Transverse colon (tissue), 4 donors: ENCODE measurements around the gene CCDC34. TPM values are rescaled to one million over a fixed set of nuclear protein-coding genes. Genes with fewer than 3 reads are reported as not detected.

Experiments used
- DNase-seq: peaks from one replicate; pipeline ENCODE4 v3.0.0-alpha.2; 2019
- H3K27ac ChIP-seq, 4 donors: fragments of 200-600 bp; sonication (generic); 2 replicates each; pipeline ENCODE4 v1.5.1; 2016 to 2018; ENCODE audit warnings: inconsistent platforms in 4 of 4
- H3K27me3 ChIP-seq: fragments of 200-600 bp; sonication (generic); 2 replicates; pipeline ENCODE4 v1.5.1; 2017; ENCODE audit warnings: inconsistent platforms
- H3K36me3 ChIP-seq, 4 donors: fragments of 200-600 bp; sonication (generic); 2 replicates each; pipeline ENCODE4 v1.5.1; 2017 to 2019; ENCODE audit warnings: inconsistent platforms in 4 of 4
- H3K4me1 ChIP-seq, 4 donors: fragments of 200-600 bp; sonication (generic); 2 replicates each; pipeline ENCODE4 v1.5.1; 2017 to 2020; ENCODE audit warnings: inconsistent platforms in 4 of 4
- H3K4me3 ChIP-seq, 4 donors: fragments of 200-600 bp; sonication (generic); 1 replicate in 1 of 4; 2 replicates in 3 of 4; pipeline versions ENCODE4 v1.5.1 to v1.6.1; 2017 to 2019; ENCODE audit warnings: inconsistent platforms in 4 of 4
- H3K9me3 ChIP-seq, 2 donors: fragments of 200-600 bp; sonication (generic); 2 replicates each; pipeline ENCODE4 v1.5.1; 2017 to 2019; ENCODE audit warnings: inconsistent platforms in 2 of 2
- CTCF ChIP-seq, 5 experiments: fragments of 200-600 bp in 3 of 5; fragments of 450-650 bp in 2 of 5; sonication (generic) in 3 of 5; IDR thresholded peaks; 1 replicate in 2 of 5; 2 replicates in 3 of 5; pipeline ENCODE4 v1.5.1; 2016 to 2017; ENCODE audit warnings: antibody characterized with exemption in 5 of 5, inconsistent platforms in 3 of 5, mild to moderate bottlenecking in 2 of 5, moderate library complexity in 1 of 5
- EP300 ChIP-seq: sonication (generic); formaldehyde crosslinking; IDR thresholded peaks from one replicate; pipeline ENCODE4 v1.6.1; 2017; ENCODE audit warnings: antibody characterized with exemption, low read depth
- POLR2A ChIP-seq: fragments of 450-650 bp; IDR thresholded peaks from one replicate; pipeline ENCODE4 v1.6.1; 2016; ENCODE audit warnings: antibody characterized with exemption, mild to moderate bottlenecking, moderate library complexity
- POLR2AphosphoS5 ChIP-seq, 3 donors: sonication (generic); formaldehyde crosslinking; IDR thresholded peaks; one replicate each; pipeline ENCODE4 v1.6.1; 2016; ENCODE audit warnings: antibody characterized with exemption in 3 of 3
- WGBS, 2 donors: methylation state at CpG; one replicate each; pipeline ENCODE4 v1.1.5; 2018; ENCODE audit warnings: low coverage in 1 of 2; 5-methylcytosine and 5-hydroxymethylcytosine counted together
- in situ Hi-C, 4 donors: fragments of 200-750 bp; cut with MboI; loops; one replicate each; pipeline versions ENCODE4 v1.15.0 to v1.15.1; 2017; ENCODE audit warnings: low sequenced_read_pairs in 3 of 4, low pct_ligation_motif_present in 1 of 4, low pct_unique_long_range_greater_than_20kb in 1 of 4
- intact Hi-C: fragments of 100-400 bp; cut with DNase I; formaldehyde crosslinking; loops from one replicate; pipeline ENCODE4 v1.15.1; 2023; ENCODE audit warnings: low total_unique reads
- total RNA-seq, 4 donors: library from RNA; depleted of rRNA; stranded (reverse); fragments of >200 nt; gene quantifications; one replicate each; pipeline ENCODE4 v1.1.0, GENCODE V29; 2016

Gene CCDC34
- total RNA-seq, 4 donors from 2014 or later, result 0.40 to 6.8 (median 5.6) TPM; not detected in 1

GRCh38 chr11:27355575-27356104 lies 7.4 kb downstream of the CCDC34 start:
- TF ChIP-seq CTCF (IDR thresholded peaks at IDR 0.05) (no peak), POLR2AphosphoS5 (IDR thresholded peaks at IDR 0.05) (no peak), POLR2A (no peak), EP300 (no peak)
- intact Hi-C loops, result no loop called here
- no peak for DNase-seq
- no peak overlapping the region for H3K4me3 ChIP-seq
- no peaks in the 10 kb centered on the region for H3K27me3 ChIP-seq
- no peaks in the 10 kb centered on the region for H3K9me3 ChIP-seq
- H3K27ac ChIP-seq, result no peak overlapping the region
- 61 to 70% methylated on average over 3 of the region's 3 CpGs for WGBS, 2 donors
- H3K4me1 ChIP-seq, result peaks cover 0 to 20% (median 10%) of the 10 kb centered on the region in 4 donors
- in situ Hi-C loops, result loop anchor here in 1 of 4 donors (25.0 kb wide), 1 partner anchor 107 kb away; the partner anchor contains the start of gene LGR4
- H3K36me3 ChIP-seq, result no peaks in the 10 kb centered on the region

GRCh38 chr11:27354359-27354965 lies 8.6 kb downstream of the CCDC34 start:
- intact Hi-C loops, result no loop called here

GRCh38 chr11:27353593-27354358 lies 9.2 kb downstream of the CCDC34 start:
- no peaks in the 10 kb centered on the region for H3K9me3 ChIP-seq
- no peaks in the 10 kb centered on the region for H3K36me3 ChIP-seq
- WGBS, 2 donors, result 82 to 89% methylated on average over 2 of the region's 2 CpGs
- H3K4me3 ChIP-seq, result no peak overlapping the region
- in situ Hi-C loops, result loop anchor here in 1 of 4 donors (25.0 kb wide), 1 partner anchor 109 kb away; the partner anchor contains the start of gene LGR4
- intact Hi-C loops, result no loop called here
- H3K27me3 ChIP-seq, result no peaks in the 10 kb centered on the region
- H3K4me1 ChIP-seq, result peaks cover 0 to 31% (median 10%) of the 10 kb centered on the region in 4 donors
- no peak overlapping the region for H3K27ac ChIP-seq
- TF ChIP-seq POLR2A (no peak), CTCF (IDR thresholded peaks at IDR 0.05) (no peak), POLR2AphosphoS5 (IDR thresholded peaks at IDR 0.05) (no peak), EP300 (no peak)
- DNase-seq, result no peak

More at GRCh38 chr11:27354359-27354965, 8.6 kb downstream of the CCDC34 start:
- no peak overlapping the region for H3K4me3 ChIP-seq
- in situ Hi-C loops, result loop anchor here in 1 of 4 donors (25.0 kb wide), 1 partner anchor 108 kb away; the partner anchor contains the start of gene LGR4
- no peak for DNase-seq
- no peaks in the 10 kb centered on the region for H3K27me3 ChIP-seq
- peaks cover 0 to 28% (median 10%) of the 10 kb centered on the region in 4 donors for H3K4me1 ChIP-seq
- no peak for TF ChIP-seq EP300
- no peak for TF ChIP-seq POLR2AphosphoS5 (IDR thresholded peaks at IDR 0.05)
- no peak for TF ChIP-seq CTCF (IDR thresholded peaks at IDR 0.05)
- no peak for TF ChIP-seq POLR2A
- no peaks in the 10 kb centered on the region for H3K36me3 ChIP-seq
- H3K9me3 ChIP-seq, result no peaks in the 10 kb centered on the region
- H3K27ac ChIP-seq, result peak overlapping the region in 2 of 4 donors; percentile 13 to 34
- 66 to 67% methylated on average over 5 of the region's 5 CpGs for WGBS, 2 donors

GRCh38 chr11:27352781-27353180 lies 10.2 kb downstream of the CCDC34 start:
- TF ChIP-seq POLR2A, result no peak
- no peak for TF ChIP-seq CTCF (IDR thresholded peaks at IDR 0.05)
- no peak for TF ChIP-seq POLR2AphosphoS5 (IDR thresholded peaks at IDR 0.05)
- no peak for TF ChIP-seq EP300
- Histone ChIP-seq H3K9me3 (no peaks in the 10 kb centered on the region), H3K27ac (no peak overlapping the region), H3K36me3 (no peaks in the 10 kb centered on the region), H3K27me3 (no peaks in the 10 kb centered on the region), H3K4me3 (no peak overlapping the region), H3K4me1 (peaks cover 4 to 40% (median 18%) of the 10 kb centered on the region in 4 donors)
- no peak for DNase-seq
- intact Hi-C loops, result no loop called here
- in situ Hi-C loops, result loop anchor here in 1 of 4 donors (25.0 kb wide), 1 partner anchor 110 kb away; the partner anchor contains the start of gene LGR4
- 70 to 95% methylated on average over 1 to 2 of the region's 2 CpGs for WGBS, 2 donors
